Endothelial cell (in vitro differentiated cells): ENCODE results near the gene RASSF1. TPM values are rescaled to one million over a fixed set of nuclear protein-coding genes. Genes with fewer than 3 reads are reported as not detected.
"Not testable (repeated sequence)": the region's sequence is repeated elsewhere in the genome, so short reads cannot be mapped to it uniquely, and the experiment has no call there.

Experiments used
- DNase-seq: peaks from one replicate; pipeline ENCODE4 v3.0.0; 2021; ENCODE audit warnings: low spot score
- H3K27ac Mint-ChIP-seq: one replicate; pipeline ENCODE4 v1.8.0; 2021; ENCODE audit warnings: mixed read lengths, inconsistent platforms; ENCODE audit not compliant: unreplicated experiment
- H3K27me3 Mint-ChIP-seq: one replicate; pipeline ENCODE4 v1.8.0; 2021; ENCODE audit warnings: mild to moderate bottlenecking, moderate library complexity, mixed read lengths, inconsistent platforms; ENCODE audit not compliant: unreplicated experiment
- H3K36me3 Mint-ChIP-seq: one replicate; pipeline ENCODE4 v1.8.0; 2021; ENCODE audit warnings: mild to moderate bottlenecking, low read depth, mixed read lengths, inconsistent platforms; ENCODE audit not compliant: unreplicated experiment
- H3K4me1 Mint-ChIP-seq: one replicate; pipeline ENCODE4 v1.8.0; 2021; ENCODE audit warnings: mild to moderate bottlenecking, mixed read lengths, inconsistent platforms; ENCODE audit not compliant: unreplicated experiment
- H3K4me3 Mint-ChIP-seq: one replicate; pipeline ENCODE4 v1.8.0; 2021; ENCODE audit warnings: mild to moderate bottlenecking, mixed read lengths, inconsistent platforms; ENCODE audit not compliant: unreplicated experiment
- H3K9me3 Mint-ChIP-seq: one replicate; pipeline ENCODE4 v1.8.0; 2021; ENCODE audit warnings: mixed read lengths, inconsistent platforms; ENCODE audit not compliant: unreplicated experiment
- total RNA-seq: library from RNA; stranded (reverse); fragmentation: NEBNext Ultra II Directional; extraction: Animal tissue kit (Norgen Biotek cat#: 25700); gene quantifications from one replicate; pipeline ENCODE4 v1.2.1, GENCODE V29; 2021; ENCODE audit not compliant: unreplicated experiment
- TF ChIP-seq, protein P1 (sequence below): fragments of 200-600 bp; sonication (generic); IDR thresholded peaks from one replicate; pipeline ENCODE4 v1.5.0; 2021; ENCODE audit warnings: antibody characterized with exemption; ENCODE audit not compliant: unreplicated experiment

RASSF1 gene
- total RNA-seq, 1 donor from 2014 or later = 14.8 TPM

DNA sequence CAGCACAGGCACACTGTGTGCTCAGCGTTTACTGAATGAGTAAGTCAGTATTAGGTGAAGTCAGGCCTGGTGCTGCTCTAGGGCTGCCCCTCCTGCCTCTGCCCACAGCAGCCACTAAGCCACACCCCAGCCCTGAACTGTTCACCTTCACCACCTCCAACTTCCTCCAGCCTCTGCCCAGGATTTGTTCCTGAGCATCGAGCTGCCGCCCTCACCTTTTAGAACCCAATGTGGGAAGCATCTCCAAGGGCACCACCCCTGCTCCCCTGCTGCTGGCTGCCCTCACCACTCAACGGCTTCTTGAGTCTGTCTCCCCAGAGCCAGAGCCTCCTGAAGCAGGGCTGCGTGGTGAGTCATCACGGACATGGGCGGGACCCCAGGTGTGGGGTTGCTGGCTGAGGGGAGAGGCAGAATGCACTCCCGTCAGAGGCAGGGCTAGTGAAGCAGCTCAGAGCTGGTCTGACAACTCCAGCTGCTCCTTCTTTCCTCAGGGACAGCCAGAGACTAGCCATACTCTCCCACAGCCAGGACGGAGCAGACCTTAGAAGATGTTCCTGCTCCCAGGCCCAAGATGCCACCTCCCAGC is 23.9 kb downstream of the RASSF1 start:
- no peak for DNase-seq
- Mint-ChIP-seq H3K4me1 (peaks cover 41% of the 10 kb centered on the region), H3K36me3 (peaks cover 44% of the 10 kb centered on the region), H3K27me3 (peaks cover 22% of the 10 kb centered on the region), H3K9me3 (no peaks in the 10 kb centered on the region), H3K4me3 (peak overlapping the region; percentile 32), H3K27ac (no peak overlapping the region)
- TF ChIP-seq, protein P1, sequence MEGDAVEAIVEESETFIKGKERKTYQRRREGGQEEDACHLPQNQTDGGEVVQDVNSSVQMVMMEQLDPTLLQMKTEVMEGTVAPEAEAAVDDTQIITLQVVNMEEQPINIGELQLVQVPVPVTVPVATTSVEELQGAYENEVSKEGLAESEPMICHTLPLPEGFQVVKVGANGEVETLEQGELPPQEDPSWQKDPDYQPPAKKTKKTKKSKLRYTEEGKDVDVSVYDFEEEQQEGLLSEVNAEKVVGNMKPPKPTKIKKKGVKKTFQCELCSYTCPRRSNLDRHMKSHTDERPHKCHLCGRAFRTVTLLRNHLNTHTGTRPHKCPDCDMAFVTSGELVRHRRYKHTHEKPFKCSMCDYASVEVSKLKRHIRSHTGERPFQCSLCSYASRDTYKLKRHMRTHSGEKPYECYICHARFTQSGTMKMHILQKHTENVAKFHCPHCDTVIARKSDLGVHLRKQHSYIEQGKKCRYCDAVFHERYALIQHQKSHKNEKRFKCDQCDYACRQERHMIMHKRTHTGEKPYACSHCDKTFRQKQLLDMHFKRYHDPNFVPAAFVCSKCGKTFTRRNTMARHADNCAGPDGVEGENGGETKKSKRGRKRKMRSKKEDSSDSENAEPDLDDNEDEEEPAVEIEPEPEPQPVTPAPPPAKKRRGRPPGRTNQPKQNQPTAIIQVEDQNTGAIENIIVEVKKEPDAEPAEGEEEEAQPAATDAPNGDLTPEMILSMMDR = no peak

DNA sequence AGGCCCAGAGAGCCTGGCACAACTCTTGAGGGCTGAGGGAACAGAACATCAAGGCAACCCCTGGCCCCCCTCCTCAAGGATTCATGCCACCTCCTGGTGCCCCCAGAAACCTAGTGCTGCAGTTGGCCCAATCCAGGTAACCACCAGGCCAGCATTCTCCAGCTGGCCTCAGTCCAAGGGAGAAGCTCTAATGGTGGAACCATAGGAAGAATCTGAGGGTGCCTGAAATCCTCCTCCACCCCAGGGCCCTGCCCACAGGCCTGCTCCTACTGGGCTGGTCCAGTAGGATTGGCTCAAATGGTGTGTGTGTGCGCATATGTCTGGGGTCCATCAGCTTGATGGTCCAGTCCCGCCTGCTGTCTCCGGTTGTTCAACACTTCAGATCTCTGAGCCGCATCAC is 25.8 kb downstream of the RASSF1 start:
- peaks cover 31% of the 10 kb centered on the region for H3K4me1 Mint-ChIP-seq
- no peaks in the 10 kb centered on the region for H3K9me3 Mint-ChIP-seq
- DNase-seq = no peak
- peak overlapping the region; percentile 38 for H3K4me3 Mint-ChIP-seq
- H3K27ac Mint-ChIP-seq = peak overlapping the region; percentile 7
- peaks cover 14% of the 10 kb centered on the region for H3K27me3 Mint-ChIP-seq
- TF ChIP-seq, protein P1 = no peak
- peaks cover 41% of the 10 kb centered on the region for H3K36me3 Mint-ChIP-seq

GRCh38 chr3:50314342-50314741 is 26.3 kb downstream of the RASSF1 start:
- DNase-seq = no peak
- H3K9me3 Mint-ChIP-seq = no peaks in the 10 kb centered on the region
- peaks cover 9% of the 10 kb centered on the region for H3K27me3 Mint-ChIP-seq
- TF ChIP-seq, protein P1 = no peak
- peaks cover 27% of the 10 kb centered on the region for H3K4me1 Mint-ChIP-seq
- H3K36me3 Mint-ChIP-seq = peaks cover 39% of the 10 kb centered on the region
- peak overlapping the region; percentile 50 for H3K27ac Mint-ChIP-seq
- H3K4me3 Mint-ChIP-seq = peak overlapping the region; percentile 81

DNA sequence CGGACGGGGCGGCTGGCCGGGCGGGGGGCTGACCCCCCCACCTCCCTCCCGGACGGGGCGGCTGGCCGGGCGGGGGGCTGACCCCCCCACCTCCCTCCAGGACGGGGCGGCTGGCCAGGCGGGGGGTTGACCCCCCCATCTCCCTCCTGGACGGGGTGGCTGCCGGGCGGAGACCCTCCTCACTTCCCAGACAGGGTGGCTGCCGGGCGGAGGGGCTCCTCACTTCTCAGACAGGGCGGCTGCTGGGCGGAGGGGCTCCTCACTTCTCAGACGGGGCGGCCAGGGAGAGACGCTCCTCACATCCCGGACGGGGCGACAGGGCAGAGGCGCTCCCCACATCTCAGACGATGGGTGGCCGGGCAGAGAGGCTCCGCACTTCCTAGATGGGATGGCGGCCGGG is 28.6 kb downstream of the RASSF1 start:
- H3K9me3 Mint-ChIP-seq, H3K27me3 Mint-ChIP-seq, H3K27ac Mint-ChIP-seq, DNase-seq, H3K4me3 Mint-ChIP-seq: not testable (repeated sequence)
- H3K36me3 Mint-ChIP-seq = peaks cover 28% of the 10 kb centered on the region
- peaks cover 16% of the 10 kb centered on the region for H3K4me1 Mint-ChIP-seq

DNA sequence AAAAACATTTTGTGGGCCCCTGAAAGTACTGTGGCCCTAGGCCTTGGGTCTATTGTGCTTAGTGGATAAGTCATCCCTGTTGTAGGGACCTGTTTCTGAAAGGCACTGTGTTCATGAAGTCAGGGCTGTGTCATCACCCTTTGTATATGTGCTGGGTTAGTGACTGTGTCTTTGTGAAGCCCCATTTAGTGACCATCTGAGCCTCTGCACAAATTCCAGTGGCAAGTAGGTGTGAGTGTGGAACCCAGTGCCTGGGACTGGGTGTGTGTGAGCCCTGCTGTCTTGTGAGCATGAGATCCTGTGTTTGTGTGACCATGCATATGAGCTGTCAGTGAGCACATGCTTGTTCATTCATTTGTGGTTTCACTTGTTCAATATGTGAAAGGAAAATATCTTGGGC is 36.0 kb downstream of the RASSF1 start:
- Mint-ChIP-seq H3K9me3 (no peaks in the 10 kb centered on the region), H3K4me1 (peaks cover 9% of the 10 kb centered on the region), H3K36me3 (peaks cover under 1% of the 10 kb centered on the region), H3K27ac (no peak overlapping the region), H3K27me3 (peaks cover 5% of the 10 kb centered on the region), H3K4me3 (no peak overlapping the region)
- TF ChIP-seq, protein P1 = no peak
- DNase-seq = no peak
